GM23338 (cell line): ENCODE measurements around the gene TMEM123. TPM values are rescaled to one million over a fixed set of nuclear protein-coding genes. Genes with fewer than 3 reads are reported as not detected.

Experiments used
- ATAC-seq: fragments of 200-7000 bp; cut with Tn5 transposase; 3 replicates; pipeline ENCODE4 v1.9.1; 2020
- DNase-seq: peaks from one replicate; pipeline ENCODE4 v3.0.0-alpha.2; 2015; ENCODE audit warnings: low spot score
- H2AFZ ChIP-seq: fragments of 200-600 bp; sonication (generic); 2 replicates; pipeline ENCODE4 v1.8.0; 2016; ENCODE audit warnings: antibody characterized with exemption, mild to moderate bottlenecking, moderate library complexity
- H3F3A ChIP-seq: fragments of 200-600 bp; sonication (generic); replicated peaks from 2 replicates; pipeline ENCODE4 v1.8.0; 2017; ENCODE audit warnings: antibody characterized with exemption, mixed run types, low read depth
- H3K27ac ChIP-seq: fragments of 200-600 bp; sonication (generic); 2 replicates; pipeline ENCODE4 v1.6.1; 2016; ENCODE audit warnings: low read depth
- H3K27me3 ChIP-seq: fragments of 200-600 bp; sonication (generic); 2 replicates; pipeline ENCODE4 v1.8.0; 2016; ENCODE audit warnings: mild to moderate bottlenecking, mixed run types, moderate library complexity; ENCODE audit not compliant: insufficient read depth
- H3K36me3 ChIP-seq: fragments of 200-600 bp; sonication (generic); 2 replicates; pipeline ENCODE4 v1.8.0; 2016; ENCODE audit warnings: mild to moderate bottlenecking; ENCODE audit not compliant: insufficient read depth
- H3K4me1 ChIP-seq: fragments of 200-600 bp; sonication (generic); 2 replicates; pipeline ENCODE4 v1.8.0; 2016; ENCODE audit warnings: mild to moderate bottlenecking, moderate library complexity; ENCODE audit not compliant: insufficient read depth
- H3K4me2 ChIP-seq: fragments of 200-600 bp; sonication (generic); 2 replicates; pipeline ENCODE4 v1.7.1; 2017; ENCODE audit warnings: mixed run types
- H3K4me3 ChIP-seq: fragments of 200-600 bp; sonication (generic); 2 replicates; pipeline ENCODE4 v1.6.1; 2016; ENCODE audit warnings: mixed run types
- H3K79me2 ChIP-seq: fragments of 200-600 bp; sonication (generic); replicated peaks from 2 replicates; pipeline ENCODE4 v1.8.0; 2017; ENCODE audit warnings: mild to moderate bottlenecking; ENCODE audit not compliant: insufficient read depth
- H3K9me2 ChIP-seq: fragments of 200-600 bp; sonication (generic); 2 replicates; pipeline ENCODE4 v1.8.0; 2017; ENCODE audit not compliant: insufficient read depth
- H4K20me1 ChIP-seq: fragments of 200-600 bp; sonication (generic); replicated peaks from 2 replicates; pipeline ENCODE4 v1.8.0; 2017; ENCODE audit warnings: mild to moderate bottlenecking; ENCODE audit not compliant: insufficient read depth
- H3K27ac Mint-ChIP-seq: 2 replicates; pipeline ENCODE4 v1.8.0; 2020; ENCODE audit warnings: inconsistent platforms, mild to moderate bottlenecking, moderate library complexity, mixed read lengths
- H3K27me3 Mint-ChIP-seq: 3 replicates; pipeline ENCODE4 v1.8.0; 2022; ENCODE audit warnings: low read depth, mild to moderate bottlenecking, moderate library complexity, mixed read lengths, inconsistent platforms; ENCODE audit not compliant: insufficient read depth, poor library complexity
- H3K36me3 Mint-ChIP-seq: 3 replicates; pipeline ENCODE4 v1.8.0; 2021; ENCODE audit warnings: low read depth, mild to moderate bottlenecking, inconsistent platforms, moderate library complexity, mixed read lengths
- H3K4me1 Mint-ChIP-seq: 3 replicates; pipeline ENCODE4 v1.8.0; 2020; ENCODE audit warnings: mild to moderate bottlenecking, inconsistent platforms, mixed read lengths
- H3K4me3 Mint-ChIP-seq: 3 replicates; pipeline ENCODE4 v1.8.0; 2021; ENCODE audit warnings: moderate library complexity, mild to moderate bottlenecking, inconsistent platforms, mixed read lengths
- H3K9me3 Mint-ChIP-seq: 3 replicates; pipeline ENCODE4 v1.8.0; 2020; ENCODE audit warnings: moderate library complexity, mild to moderate bottlenecking, inconsistent platforms, mixed read lengths
- CREB1 ChIP-seq: fragments of 250-450 bp; sonication (Bioruptor Pico); IDR thresholded peaks from 2 replicates; pipeline ENCODE4 v1.5.0; 2020; ENCODE audit warnings: low read depth, mild to moderate bottlenecking, moderate library complexity
- EZH2phosphoT487 ChIP-seq: fragments of 200-600 bp; sonication (generic); IDR thresholded peaks from one replicate; pipeline ENCODE4 v1.8.1; 2018; ENCODE audit warnings: antibody characterized with exemption; ENCODE audit not compliant: unreplicated experiment
- JUNB ChIP-seq: IDR thresholded peaks from one replicate; pipeline ENCODE4 v1.6.1; 2016; ENCODE audit warnings: antibody characterized with exemption; ENCODE audit not compliant: unreplicated experiment
- NANOG ChIP-seq: IDR thresholded peaks from 2 replicates; pipeline ENCODE4 v1.6.1; 2016; ENCODE audit warnings: antibody characterized with exemption, borderline replicate concordance
- POLR2AphosphoS5 ChIP-seq: IDR thresholded peaks from 2 replicates; pipeline ENCODE4 v1.6.1; 2016; ENCODE audit warnings: antibody characterized with exemption, low read depth
- STAT1 ChIP-seq: IDR thresholded peaks from one replicate; pipeline ENCODE4 v1.6.1; 2016; ENCODE audit warnings: antibody characterized with exemption; ENCODE audit not compliant: unreplicated experiment
- ZNF114 ChIP-seq: fragments of 250-450 bp; sonication (Bioruptor Pico); IDR thresholded peaks from 2 replicates; pipeline ENCODE4 v1.5.0; 2020; ENCODE audit warnings: mild to moderate bottlenecking, moderate library complexity
- ZNF331 ChIP-seq: fragments of 250-450 bp; sonication (Bioruptor Pico); IDR thresholded peaks from 2 replicates; pipeline ENCODE4 v1.5.0; 2020; ENCODE audit warnings: low read depth, mild to moderate bottlenecking, moderate library complexity
- polyA plus RNA-seq: library from polyadenylated mRNA; unstranded; fragments of >200 nt; fragmentation: Nextera tagmentation; extraction: Ambion mirVana; gene quantifications from 2 replicates; pipeline ENCODE4 v1.2.1, GENCODE V29; 2016
- total RNA-seq: library from RNA; depleted of rRNA; stranded (reverse); fragments of >200 nt; shearing (Covaris generic); gene quantifications from 2 replicates; pipeline ENCODE4 v1.2.3, GENCODE V29; 2014
- TF ChIP-seq, protein P1 (sequence below), 2 experiments: fragments of 200-600 bp in 1 of 2; sonication (generic) in 1 of 2; conservative IDR thresholded peaks; 2 replicates each; pipeline versions ENCODE4 v1.5.1 to v1.6.1; 2016 to 2017; ENCODE audit warnings: antibody characterized with exemption in 2 of 2, low read depth in 2 of 2, mild to moderate bottlenecking in 2 of 2, moderate library complexity in 1 of 2
- TF ChIP-seq, protein P2 (sequence below): IDR thresholded peaks from one replicate; pipeline ENCODE4 v1.6.1; 2018; ENCODE audit warnings: antibody characterized with exemption; ENCODE audit not compliant: unreplicated experiment
- TF ChIP-seq, protein P3 (sequence below): IDR thresholded peaks from 2 replicates; pipeline ENCODE4 v1.6.1; 2016; ENCODE audit warnings: antibody characterized with exemption

Gene TMEM123
- total and polyA plus RNA-seq, 2 experiments from 2014 or later: 44.1 to 61.0 TPM

DNA sequence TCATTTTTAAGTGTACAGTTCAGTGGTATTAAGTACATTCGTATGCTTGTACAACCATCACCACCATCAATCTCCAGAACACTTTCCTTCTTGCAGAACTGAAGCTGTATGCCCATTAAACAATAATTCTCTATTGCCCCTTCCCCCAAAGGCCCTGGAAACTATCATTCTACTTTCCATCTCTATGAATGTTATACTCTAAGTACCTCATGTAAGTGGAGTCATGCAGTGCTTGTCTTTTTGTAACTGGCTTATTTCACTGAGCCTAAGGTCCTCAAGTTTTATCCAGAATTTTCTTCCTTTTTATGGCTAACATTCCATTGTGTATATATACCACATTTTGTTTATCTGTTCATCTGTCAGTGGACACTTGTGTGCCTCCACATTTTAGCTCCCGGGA lies 48.3 kb upstream of the TMEM123 start (continued):
- TF ChIP-seq, protein P1, sequence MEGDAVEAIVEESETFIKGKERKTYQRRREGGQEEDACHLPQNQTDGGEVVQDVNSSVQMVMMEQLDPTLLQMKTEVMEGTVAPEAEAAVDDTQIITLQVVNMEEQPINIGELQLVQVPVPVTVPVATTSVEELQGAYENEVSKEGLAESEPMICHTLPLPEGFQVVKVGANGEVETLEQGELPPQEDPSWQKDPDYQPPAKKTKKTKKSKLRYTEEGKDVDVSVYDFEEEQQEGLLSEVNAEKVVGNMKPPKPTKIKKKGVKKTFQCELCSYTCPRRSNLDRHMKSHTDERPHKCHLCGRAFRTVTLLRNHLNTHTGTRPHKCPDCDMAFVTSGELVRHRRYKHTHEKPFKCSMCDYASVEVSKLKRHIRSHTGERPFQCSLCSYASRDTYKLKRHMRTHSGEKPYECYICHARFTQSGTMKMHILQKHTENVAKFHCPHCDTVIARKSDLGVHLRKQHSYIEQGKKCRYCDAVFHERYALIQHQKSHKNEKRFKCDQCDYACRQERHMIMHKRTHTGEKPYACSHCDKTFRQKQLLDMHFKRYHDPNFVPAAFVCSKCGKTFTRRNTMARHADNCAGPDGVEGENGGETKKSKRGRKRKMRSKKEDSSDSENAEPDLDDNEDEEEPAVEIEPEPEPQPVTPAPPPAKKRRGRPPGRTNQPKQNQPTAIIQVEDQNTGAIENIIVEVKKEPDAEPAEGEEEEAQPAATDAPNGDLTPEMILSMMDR (conservative IDR thresholded peaks at IDR 0.05; ENCODE audit: low read depth in 2 of 2): no peak
- no peak for TF ChIP-seq POLR2AphosphoS5
- no peak for TF ChIP-seq ZNF331 (CRISPR knock-in tag)
- TF ChIP-seq JUNB: no peak
- TF ChIP-seq CREB1: no peak

DNA sequence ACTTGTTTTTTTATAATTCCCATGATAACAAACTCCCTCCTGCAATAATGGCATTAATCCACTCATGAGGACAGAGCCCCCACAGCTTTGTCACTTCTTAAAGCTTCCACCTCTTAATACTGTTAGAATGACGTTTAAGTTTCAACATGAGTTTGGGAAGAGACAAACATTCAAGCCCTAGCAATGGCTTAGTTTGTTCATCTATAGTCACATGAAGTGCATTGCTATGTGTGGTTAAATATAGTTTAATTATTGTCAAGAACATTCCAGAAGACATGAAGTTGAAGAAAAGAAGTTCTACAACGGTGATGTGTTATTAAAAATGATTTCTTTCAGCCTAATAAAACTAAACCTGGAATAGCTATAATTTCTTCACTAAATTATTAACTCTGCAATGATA lies 47.4 kb upstream of the TMEM123 start:
- DNase-seq (no peak), ATAC-seq (no peak)
- Mint-ChIP-seq H3K27me3 (peaks cover 7% of the 10 kb centered on the region), H3K9me3 (no peaks in the 10 kb centered on the region), H3K27ac (peak overlapping the region; percentile 37; the same call in 1 of the 2 replicates), H3K4me3 (no peak overlapping the region), H3K36me3 (no peaks in the 10 kb centered on the region), H3K4me1 (peaks cover 5% of the 10 kb centered on the region)
- Histone ChIP-seq H3K4me2 (no peak overlapping the region), H3K27me3 (no peaks in the 10 kb centered on the region), H3K4me1 (no peaks in the 10 kb centered on the region), H3K27ac (no peak overlapping the region), H2AFZ (no peak overlapping the region), H4K20me1 (no peaks in the 10 kb centered on the region; the same call in 1 of the 2 replicates), H3K79me2 (no peaks in the 10 kb centered on the region), H3K9me2 (no peaks in the 10 kb centered on the region), H3F3A (no peaks in the 10 kb centered on the region), H3K36me3 (no peaks in the 10 kb centered on the region), H3K4me3 (no peak overlapping the region)
- TF ChIP-seq ZNF114 (CRISPR knock-in tag) (no peak), CREB1 (no peak), STAT1 (no peak), NANOG (no peak), EZH2phosphoT487 (no peak), ZNF331 (CRISPR knock-in tag) (no peak)
- TF ChIP-seq, protein P2, sequence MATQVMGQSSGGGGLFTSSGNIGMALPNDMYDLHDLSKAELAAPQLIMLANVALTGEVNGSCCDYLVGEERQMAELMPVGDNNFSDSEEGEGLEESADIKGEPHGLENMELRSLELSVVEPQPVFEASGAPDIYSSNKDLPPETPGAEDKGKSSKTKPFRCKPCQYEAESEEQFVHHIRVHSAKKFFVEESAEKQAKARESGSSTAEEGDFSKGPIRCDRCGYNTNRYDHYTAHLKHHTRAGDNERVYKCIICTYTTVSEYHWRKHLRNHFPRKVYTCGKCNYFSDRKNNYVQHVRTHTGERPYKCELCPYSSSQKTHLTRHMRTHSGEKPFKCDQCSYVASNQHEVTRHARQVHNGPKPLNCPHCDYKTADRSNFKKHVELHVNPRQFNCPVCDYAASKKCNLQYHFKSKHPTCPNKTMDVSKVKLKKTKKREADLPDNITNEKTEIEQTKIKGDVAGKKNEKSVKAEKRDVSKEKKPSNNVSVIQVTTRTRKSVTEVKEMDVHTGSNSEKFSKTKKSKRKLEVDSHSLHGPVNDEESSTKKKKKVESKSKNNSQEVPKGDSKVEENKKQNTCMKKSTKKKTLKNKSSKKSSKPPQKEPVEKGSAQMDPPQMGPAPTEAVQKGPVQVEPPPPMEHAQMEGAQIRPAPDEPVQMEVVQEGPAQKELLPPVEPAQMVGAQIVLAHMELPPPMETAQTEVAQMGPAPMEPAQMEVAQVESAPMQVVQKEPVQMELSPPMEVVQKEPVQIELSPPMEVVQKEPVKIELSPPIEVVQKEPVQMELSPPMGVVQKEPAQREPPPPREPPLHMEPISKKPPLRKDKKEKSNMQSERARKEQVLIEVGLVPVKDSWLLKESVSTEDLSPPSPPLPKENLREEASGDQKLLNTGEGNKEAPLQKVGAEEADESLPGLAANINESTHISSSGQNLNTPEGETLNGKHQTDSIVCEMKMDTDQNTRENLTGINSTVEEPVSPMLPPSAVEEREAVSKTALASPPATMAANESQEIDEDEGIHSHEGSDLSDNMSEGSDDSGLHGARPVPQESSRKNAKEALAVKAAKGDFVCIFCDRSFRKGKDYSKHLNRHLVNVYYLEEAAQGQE: no peak
- TF ChIP-seq, protein P3, sequence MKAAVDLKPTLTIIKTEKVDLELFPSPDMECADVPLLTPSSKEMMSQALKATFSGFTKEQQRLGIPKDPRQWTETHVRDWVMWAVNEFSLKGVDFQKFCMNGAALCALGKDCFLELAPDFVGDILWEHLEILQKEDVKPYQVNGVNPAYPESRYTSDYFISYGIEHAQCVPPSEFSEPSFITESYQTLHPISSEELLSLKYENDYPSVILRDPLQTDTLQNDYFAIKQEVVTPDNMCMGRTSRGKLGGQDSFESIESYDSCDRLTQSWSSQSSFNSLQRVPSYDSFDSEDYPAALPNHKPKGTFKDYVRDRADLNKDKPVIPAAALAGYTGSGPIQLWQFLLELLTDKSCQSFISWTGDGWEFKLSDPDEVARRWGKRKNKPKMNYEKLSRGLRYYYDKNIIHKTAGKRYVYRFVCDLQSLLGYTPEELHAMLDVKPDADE: no peak
